HepG2 (cell line): ENCODE measurements around the gene NFATC3. TPM values are rescaled to one million over a fixed set of nuclear protein-coding genes. Genes with fewer than 3 reads are reported as not detected.

Source experiments
- ZNF891 ChIP-seq: sonication (generic); formaldehyde crosslinking; IDR thresholded peaks from 2 replicates; pipeline ENCODE4 v1.5.0; 2020; ENCODE audit warnings: mild to moderate bottlenecking, missing genetic modification reagents
- polyA plus RNA-seq, 8 experiments: library from polyadenylated mRNA; depleted of rRNA in 3 of 8; stranded (reverse) in 7 of 8; unstranded in 1 of 8; fragments of >200 nt; fragmentation: Illumina TruSeq in 4 of 8; extraction: Trizol in 4 of 8; gene quantifications; 2 replicates each; pipeline versions ENCODE4 v1.2.1 to v1.2.3, GENCODE V29; 2011 to 2016; ENCODE audit warnings: low read depth in 4 of 8, missing spikeins in 1 of 8, mixed read lengths in 1 of 8; ENCODE audit not compliant: insufficient read depth in 1 of 8
- total RNA-seq, 5 experiments: library from RNA; depleted of rRNA; stranded (reverse); fragments of >200 nt; fragmentation: Illumina TruSeq; extraction: Trizol; gene quantifications; 2 replicates each; pipeline ENCODE4 v1.2.3, GENCODE V29; 2016; ENCODE audit warnings: low read depth in 1 of 5
- TF ChIP-seq, protein P1 (sequence below): sonication (generic); formaldehyde crosslinking; IDR thresholded peaks from 2 replicates; pipeline ENCODE4 v1.5.0; 2020; ENCODE audit warnings: mild to moderate bottlenecking, missing genetic modification reagents
- TF ChIP-seq, protein P2 (sequence below): sonication (generic); formaldehyde crosslinking; IDR thresholded peaks from 2 replicates; pipeline ENCODE4 v1.4.0; 2020; ENCODE audit warnings: missing genetic modification reagents, borderline replicate concordance
- TF ChIP-seq, protein P3 (sequence below): sonication (generic); formaldehyde crosslinking; IDR thresholded peaks from 2 replicates; pipeline ENCODE4 v1.4.0; 2020; ENCODE audit warnings: missing genetic modification reagents

Gene NFATC3
- total and polyA plus RNA-seq, 2 of the 13 experiments (the other 11 are each of a cell fraction or from before 2014, with no cell fraction given): 52.6 to 62.7 TPM

DNA sequence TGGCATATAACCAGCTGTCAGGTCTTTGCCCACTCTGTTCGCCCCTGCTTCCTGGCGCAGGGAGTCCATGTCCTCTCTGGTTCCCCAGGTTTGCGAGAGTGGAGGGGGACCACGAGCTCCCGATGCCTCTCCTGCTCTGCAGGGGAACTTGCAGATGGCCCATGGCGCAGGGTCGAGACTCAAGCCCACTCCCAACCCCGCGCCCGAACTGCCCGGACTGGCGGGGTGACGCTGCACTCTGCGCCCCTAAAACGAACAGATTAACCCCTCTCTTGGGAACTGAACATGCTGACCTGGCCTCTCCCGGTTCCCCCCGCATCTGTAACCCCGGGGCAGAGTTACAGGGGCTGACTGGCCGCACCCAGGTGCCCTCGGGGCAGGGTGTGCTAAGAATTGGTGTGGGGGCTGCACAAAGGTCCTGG is 159.3 kb downstream of the NFATC3 start (continued):
- TF ChIP-seq, protein P1, sequence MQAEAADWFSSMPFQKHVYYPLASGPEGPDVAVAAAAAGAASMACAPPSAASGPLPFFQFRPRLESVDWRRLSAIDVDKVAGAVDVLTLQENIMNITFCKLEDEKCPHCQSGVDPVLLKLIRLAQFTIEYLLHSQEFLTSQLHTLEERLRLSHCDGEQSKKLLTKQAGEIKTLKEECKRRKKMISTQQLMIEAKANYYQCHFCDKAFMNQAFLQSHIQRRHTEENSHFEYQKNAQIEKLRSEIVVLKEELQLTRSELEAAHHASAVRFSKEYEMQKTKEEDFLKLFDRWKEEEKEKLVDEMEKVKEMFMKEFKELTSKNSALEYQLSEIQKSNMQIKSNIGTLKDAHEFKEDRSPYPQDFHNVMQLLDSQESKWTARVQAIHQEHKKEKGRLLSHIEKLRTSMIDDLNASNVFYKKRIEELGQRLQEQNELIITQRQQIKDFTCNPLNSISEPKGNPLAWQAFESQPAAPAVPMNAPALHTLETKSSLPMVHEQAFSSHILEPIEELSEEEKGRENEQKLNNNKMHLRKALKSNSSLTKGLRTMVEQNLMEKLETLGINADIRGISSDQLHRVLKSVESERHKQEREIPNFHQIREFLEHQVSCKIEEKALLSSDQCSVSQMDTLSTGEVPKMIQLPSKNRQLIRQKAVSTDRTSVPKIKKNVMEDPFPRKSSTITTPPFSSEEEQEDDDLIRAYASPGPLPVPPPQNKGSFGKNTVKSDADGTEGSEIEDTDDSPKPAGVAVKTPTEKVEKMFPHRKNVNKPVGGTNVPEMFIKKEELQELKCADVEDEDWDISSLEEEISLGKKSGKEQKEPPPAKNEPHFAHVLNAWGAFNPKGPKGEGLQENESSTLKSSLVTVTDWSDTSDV (CRISPR knock-in tag): 0 out of 2 replicates have a peak, but pooled peaks have one; percentile 60
- TF ChIP-seq, protein P2, sequence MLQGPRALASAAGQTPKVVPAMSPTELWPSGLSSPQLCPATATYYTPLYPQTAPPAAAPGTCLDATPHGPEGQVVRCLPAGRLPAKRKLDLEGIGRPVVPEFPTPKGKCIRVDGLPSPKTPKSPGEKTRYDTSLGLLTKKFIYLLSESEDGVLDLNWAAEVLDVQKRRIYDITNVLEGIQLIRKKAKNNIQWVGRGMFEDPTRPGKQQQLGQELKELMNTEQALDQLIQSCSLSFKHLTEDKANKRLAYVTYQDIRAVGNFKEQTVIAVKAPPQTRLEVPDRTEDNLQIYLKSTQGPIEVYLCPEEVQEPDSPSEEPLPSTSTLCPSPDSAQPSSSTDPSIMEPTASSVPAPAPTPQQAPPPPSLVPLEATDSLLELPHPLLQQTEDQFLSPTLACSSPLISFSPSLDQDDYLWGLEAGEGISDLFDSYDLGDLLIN (CRISPR knock-in tag): no peak
- TF ChIP-seq, protein P3, sequence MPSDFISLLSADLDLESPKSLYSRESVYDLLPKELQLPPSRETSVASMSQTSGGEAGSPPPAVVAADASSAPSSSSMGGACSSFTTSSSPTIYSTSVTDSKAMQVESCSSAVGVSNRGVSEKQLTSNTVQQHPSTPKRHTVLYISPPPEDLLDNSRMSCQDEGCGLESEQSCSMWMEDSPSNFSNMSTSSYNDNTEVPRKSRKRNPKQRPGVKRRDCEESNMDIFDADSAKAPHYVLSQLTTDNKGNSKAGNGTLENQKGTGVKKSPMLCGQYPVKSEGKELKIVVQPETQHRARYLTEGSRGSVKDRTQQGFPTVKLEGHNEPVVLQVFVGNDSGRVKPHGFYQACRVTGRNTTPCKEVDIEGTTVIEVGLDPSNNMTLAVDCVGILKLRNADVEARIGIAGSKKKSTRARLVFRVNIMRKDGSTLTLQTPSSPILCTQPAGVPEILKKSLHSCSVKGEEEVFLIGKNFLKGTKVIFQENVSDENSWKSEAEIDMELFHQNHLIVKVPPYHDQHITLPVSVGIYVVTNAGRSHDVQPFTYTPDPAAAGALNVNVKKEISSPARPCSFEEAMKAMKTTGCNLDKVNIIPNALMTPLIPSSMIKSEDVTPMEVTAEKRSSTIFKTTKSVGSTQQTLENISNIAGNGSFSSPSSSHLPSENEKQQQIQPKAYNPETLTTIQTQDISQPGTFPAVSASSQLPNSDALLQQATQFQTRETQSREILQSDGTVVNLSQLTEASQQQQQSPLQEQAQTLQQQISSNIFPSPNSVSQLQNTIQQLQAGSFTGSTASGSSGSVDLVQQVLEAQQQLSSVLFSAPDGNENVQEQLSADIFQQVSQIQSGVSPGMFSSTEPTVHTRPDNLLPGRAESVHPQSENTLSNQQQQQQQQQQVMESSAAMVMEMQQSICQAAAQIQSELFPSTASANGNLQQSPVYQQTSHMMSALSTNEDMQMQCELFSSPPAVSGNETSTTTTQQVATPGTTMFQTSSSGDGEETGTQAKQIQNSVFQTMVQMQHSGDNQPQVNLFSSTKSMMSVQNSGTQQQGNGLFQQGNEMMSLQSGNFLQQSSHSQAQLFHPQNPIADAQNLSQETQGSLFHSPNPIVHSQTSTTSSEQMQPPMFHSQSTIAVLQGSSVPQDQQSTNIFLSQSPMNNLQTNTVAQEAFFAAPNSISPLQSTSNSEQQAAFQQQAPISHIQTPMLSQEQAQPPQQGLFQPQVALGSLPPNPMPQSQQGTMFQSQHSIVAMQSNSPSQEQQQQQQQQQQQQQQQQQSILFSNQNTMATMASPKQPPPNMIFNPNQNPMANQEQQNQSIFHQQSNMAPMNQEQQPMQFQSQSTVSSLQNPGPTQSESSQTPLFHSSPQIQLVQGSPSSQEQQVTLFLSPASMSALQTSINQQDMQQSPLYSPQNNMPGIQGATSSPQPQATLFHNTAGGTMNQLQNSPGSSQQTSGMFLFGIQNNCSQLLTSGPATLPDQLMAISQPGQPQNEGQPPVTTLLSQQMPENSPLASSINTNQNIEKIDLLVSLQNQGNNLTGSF: 0 out of 2 replicates have a peak, but pooled peaks have one; percentile 76
- TF ChIP-seq ZNF891: peak; percentile 87
